NCI-H1694 (cell line): Measurements from ENCODE around the gene CATSPERD.

Source experiments
- DNase-seq: peaks from one replicate; lab custom pipeline; 2025; lab: John Stamatoyannopoulos, UW

The CATSPERD gene

GRCh38 chr19:5719961-5720790 is at the start of gene CATSPERD, which contains the start of gene LONP1:
Gene CATSPERD (plus strand): TSS chr19:5720637. CDS start chr19:5720738, 101 bp downstream.
Gene LONP1 (minus strand): TSS chr19:5720146. CDS start chr19:5720132, 14 bp downstream.
- peak; percentile 94 for DNase-seq

DNA sequence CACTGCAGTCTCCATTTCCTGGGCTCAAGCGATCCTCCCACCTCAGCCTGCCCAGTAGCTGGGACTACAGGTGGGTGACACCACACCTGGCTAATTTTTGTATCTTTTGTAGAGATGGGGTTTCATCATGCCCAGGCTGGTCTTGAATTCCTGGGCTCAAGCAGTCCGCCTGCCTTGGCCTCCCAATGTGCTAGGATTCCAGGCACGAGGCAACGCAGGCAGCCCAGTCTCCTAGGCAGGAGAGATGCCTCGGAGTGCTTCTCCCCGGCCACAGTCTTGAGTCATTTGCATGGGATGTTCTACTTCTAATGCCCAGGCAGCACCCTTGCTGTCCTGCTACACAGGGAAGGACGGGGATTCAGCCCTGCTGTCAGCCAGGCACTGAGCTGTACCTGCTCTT is 48.8 kb upstream of the CATSPERD start:
- DNase-seq: no peak

GRCh38 chr19:5672708-5673459 is 47.6 kb upstream of the CATSPERD start:
- DNase-seq: no peak

DNA sequence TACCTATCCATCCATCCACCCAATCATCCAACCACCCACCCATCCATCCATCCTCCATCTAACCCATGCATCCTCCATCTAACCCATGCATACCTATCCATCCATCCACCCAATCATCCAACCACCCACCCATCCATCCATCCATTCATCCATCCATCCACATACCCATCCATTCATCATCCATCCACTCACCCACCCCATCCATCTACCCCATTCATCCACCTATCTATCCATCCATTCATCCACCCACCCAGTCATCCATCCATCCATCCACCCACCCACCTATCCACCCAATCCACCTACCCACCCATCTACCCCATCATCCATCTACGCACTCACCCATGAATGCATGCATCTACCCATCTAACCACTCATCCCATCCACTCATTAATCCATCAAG is 46.7 kb upstream of the CATSPERD start:
- DNase-seq: no peak

GRCh38 chr19:5674714-5675113 is 45.7 kb upstream of the CATSPERD start:
- no peak for DNase-seq

DNA sequence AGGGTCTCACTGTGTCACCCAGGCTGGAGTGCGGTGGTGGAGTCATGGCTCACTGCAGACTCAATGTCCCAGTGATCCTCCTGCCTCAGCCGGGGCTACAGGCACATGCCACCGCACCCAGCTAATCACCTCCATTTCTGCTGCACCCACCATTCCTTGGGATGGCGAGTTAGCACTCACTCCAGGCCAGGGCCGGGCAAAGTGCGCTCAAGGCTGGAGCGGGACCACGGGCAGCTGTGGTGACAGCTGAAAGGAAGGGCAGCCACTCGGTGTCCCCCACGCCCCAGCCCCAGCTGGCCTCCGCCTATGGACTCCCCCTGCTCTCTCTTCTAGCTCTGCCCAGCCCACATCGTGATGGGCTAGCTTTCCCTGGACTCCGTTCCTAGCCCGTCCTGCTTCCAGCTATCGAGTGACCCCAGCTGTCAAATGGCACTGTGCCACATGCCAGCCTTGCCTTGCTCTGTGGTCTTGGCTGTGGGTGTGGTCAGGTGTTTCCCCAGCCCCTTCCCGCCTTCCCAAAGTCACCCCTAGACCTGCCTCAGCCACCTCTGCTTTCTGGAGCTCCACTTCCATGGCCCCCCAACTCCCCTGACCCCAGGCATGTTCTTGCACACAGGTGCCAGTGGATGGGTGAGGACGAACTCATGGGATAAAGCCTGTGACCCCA is 44.2 kb upstream of the CATSPERD start:
- DNase-seq: no peak

GRCh38 chr19:5676772-5677105 is 43.7 kb upstream of the CATSPERD start:
- no peak for DNase-seq

- no peak for DNase-seq
Measured at GRCh38 chr19:5677136-5677535, 43.3 kb upstream of the CATSPERD start.

GRCh38 chr19:5677580-5677979 is 42.9 kb upstream of the CATSPERD start:
- DNase-seq: no peak

DNA sequence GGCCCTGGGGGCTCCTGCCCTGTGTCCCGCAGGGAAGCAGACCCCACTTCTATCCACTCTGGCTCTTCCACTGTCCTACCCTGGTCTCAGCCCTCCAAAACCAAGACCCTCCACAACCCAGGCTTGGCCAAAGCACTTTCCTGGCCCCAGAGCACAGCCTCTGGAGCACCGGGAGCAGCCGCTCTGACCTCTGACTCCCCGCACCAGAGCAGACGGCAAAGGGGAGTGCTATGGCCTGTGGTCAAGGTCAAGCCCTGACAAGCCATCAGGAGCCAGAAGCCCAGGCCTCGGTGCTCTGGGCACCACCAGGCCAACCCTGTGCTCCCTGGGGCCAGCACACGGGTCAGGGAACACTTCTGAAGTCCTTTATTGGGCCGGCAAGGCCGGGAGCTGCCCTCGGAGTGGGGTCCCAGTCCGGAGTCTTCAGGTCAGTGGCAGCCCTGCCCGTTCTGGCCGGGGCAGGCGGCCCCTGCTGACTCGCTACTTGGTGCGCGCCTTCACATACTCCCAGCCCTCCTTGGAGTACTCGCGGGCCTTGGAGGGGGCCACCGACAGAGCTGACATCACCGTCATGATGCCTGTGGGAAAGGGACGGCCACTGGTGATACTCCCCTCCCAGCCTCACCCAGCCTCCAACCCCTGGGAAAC is 42.2 kb upstream of the CATSPERD start:
- no peak for DNase-seq

DNA sequence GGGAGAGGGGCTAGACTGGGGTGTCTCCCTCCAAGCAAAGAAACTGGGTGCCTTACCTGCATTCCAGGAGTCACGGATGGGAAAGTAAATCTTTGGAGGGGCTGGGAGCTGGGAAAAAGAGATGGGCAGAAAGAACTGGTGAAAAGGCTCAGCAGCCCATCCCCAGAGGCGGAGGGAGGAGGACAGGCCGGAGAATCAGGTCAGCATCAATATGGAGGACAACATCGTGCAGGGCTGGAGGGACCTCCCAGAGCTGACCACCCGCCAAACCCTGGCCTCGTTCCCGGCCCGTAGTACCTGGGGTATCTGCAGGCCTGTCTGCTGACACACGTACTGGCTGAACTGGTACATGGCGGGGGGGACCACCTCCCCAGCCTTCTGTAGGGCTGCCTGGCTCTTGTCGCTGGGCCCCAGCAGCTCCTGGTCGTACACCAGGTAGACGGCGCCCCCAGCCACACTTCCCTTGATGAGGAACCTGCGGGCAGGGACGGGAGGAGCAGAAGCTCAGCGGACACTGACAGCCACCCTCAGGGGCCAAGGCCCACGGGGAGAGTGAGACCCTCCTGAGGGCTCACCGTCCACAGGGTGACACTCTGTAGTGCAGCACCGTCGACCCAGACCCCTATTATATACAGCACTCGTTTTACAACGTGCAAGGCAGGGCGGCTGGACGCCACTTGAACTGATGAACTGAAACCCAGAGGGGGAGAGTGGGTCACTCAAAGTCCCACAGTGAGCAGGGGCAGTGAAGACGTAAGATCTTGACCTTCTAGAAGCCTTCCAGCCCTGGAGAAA is 41.0 kb upstream of the CATSPERD start:
- DNase-seq: no peak

- no peak for DNase-seq
Measured at GRCh38 chr19:5680084-5680436, 40.4 kb upstream of the CATSPERD start.

GRCh38 chr19:5680437-5681368 is 39.7 kb upstream of the CATSPERD start, which contains the start of the genes HSD11B1L and MICOS13:
Gene HSD11B1L (plus strand): TSS chr19:5681027. CDS start chr19:5684833, 3,806 bp downstream.
Gene MICOS13 (minus strand): TSS chr19:5680516. CDS start chr19:5680486, 30 bp downstream.
- peak; percentile 92 for DNase-seq

GRCh38 chr19:5681391-5682106 is 38.9 kb upstream of the CATSPERD start:
- no peak for DNase-seq

GRCh38 chr19:5682107-5682482 is 38.3 kb upstream of the CATSPERD start:
- no peak for DNase-seq

DNA sequence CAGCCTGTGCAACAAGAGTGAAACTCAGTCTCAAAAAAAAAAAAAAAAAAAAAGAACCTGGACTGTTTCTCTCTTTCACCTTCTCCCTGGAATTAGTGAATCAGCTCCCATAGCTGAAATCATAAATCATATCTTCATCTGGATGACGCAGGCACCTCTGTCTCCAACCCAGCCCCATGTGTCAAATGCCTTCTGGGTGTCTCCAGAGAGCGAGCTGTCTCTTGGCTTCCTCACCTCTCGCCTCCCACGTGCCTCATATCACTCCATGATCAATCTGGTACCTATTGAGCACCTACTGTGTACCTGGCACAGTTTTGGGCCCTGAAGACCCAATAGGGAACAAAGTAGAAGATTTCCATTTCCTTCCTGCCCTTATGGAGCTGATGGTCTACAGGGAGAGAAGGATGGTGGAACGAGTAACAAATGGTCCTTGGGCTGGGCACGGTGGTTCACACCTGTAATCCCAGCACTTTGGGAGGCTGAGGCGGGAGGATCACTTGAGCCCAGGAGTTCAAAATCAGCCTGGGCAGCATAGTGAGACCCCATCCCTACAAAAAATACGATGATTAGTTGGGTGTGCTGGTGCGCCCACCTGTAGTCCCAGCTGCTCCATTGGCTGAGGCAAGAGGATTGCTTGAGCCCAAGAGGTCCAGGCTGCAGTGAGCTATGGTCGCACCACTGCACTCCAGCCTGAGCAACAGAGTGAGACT is 37.1 kb upstream of the CATSPERD start:
- DNase-seq: no peak

- no peak for DNase-seq
Measured at GRCh38 chr19:5684694-5685430, 35.6 kb upstream of the CATSPERD start.

GRCh38 chr19:5686326-5686646 is 34.2 kb upstream of the CATSPERD start:
- no peak for DNase-seq
